Keratinocyte (primary cell): ENCODE data around the gene VPS13C. TPM values are rescaled to one million over a fixed set of nuclear protein-coding genes. Genes with fewer than 3 reads are reported as not detected.

Experiments used
- DNase-seq: peaks from one replicate; pipeline ENCODE4 v3.0.0-alpha.2; 2011; ENCODE audit warnings: low read depth, missing footprints, low spot score
- FAIRE-seq: peaks from 2 replicates; lab custom pipeline; 2011; peaks lifted over from hg19 to GRCh38; lab: Jason Lieb, UNC
- H2AFZ ChIP-seq: 2 replicates; pipeline ENCODE4 v1.6.0; 2012; ENCODE audit warnings: low read length, control low read depth, inconsistent platforms; ENCODE audit not compliant: control insufficient read depth
- H3K27ac ChIP-seq: 2 replicates; pipeline ENCODE4 v1.5.1; 2011; ENCODE audit warnings: low read length; ENCODE audit not compliant: control insufficient read depth, insufficient read depth
- H3K27me3 ChIP-seq: 3 replicates; pipeline ENCODE4 v1.6.0; 2011; ENCODE audit warnings: low read length; ENCODE audit not compliant: control insufficient read depth, insufficient read depth; ENCODE audit errors: extremely low read depth
- H3K36me3 ChIP-seq, 2 experiments: 2 replicates in 1 of 2; 3 replicates in 1 of 2; pipeline ENCODE4 v1.5.1; 2011; ENCODE audit warnings: low read length in 2 of 2, mild to moderate bottlenecking in 1 of 2; ENCODE audit not compliant: control insufficient read depth in 2 of 2, insufficient read depth in 2 of 2; ENCODE audit errors: extremely low read depth in 1 of 2
- H3K4me1 ChIP-seq: 3 replicates; pipeline ENCODE4 v1.5.1; 2011; ENCODE audit warnings: low read length; ENCODE audit not compliant: control insufficient read depth, insufficient read depth; ENCODE audit errors: extremely low read depth
- H3K4me2 ChIP-seq: 3 replicates; pipeline ENCODE4 v1.6.0; 2011; ENCODE audit warnings: low read depth, low read length; ENCODE audit not compliant: control insufficient read depth, insufficient read depth; ENCODE audit errors: extremely low read depth
- H3K4me3 ChIP-seq, 3 experiments: fragments of 200-600 bp in 1 of 3; sonication (generic) in 1 of 3; 2 replicates in 2 of 3; 3 replicates in 1 of 3; pipeline ENCODE4 v1.5.1; 2011 to 2016; ENCODE audit warnings: low read length in 3 of 3, mild to moderate bottlenecking in 3 of 3, control low read depth in 2 of 3, inconsistent platforms in 1 of 3, low read depth in 1 of 3, mixed read lengths in 1 of 3, mixed run types in 1 of 3, moderate library complexity in 1 of 3; ENCODE audit not compliant: control insufficient read depth in 2 of 3, insufficient read depth in 2 of 3; ENCODE audit errors: extremely low read depth in 1 of 3
- H3K79me2 ChIP-seq: 2 replicates; pipeline ENCODE4 v1.6.0; 2012; ENCODE audit warnings: low read length; ENCODE audit not compliant: control insufficient read depth, insufficient read depth
- H3K9ac ChIP-seq: 3 replicates; pipeline ENCODE4 v1.6.0; 2011; ENCODE audit warnings: low read length; ENCODE audit not compliant: control insufficient read depth, insufficient read depth; ENCODE audit errors: extremely low read depth
- H3K9me1 ChIP-seq: 3 replicates; pipeline ENCODE4 v1.6.0; 2011; ENCODE audit warnings: low read length; ENCODE audit not compliant: control insufficient read depth, insufficient read depth; ENCODE audit errors: extremely low read depth
- H3K9me3 ChIP-seq: 2 replicates; pipeline ENCODE4 v1.5.1; 2012; ENCODE audit warnings: low read depth, low read length; ENCODE audit not compliant: control insufficient read depth
- H4K20me1 ChIP-seq: 3 replicates; pipeline ENCODE4 v1.6.0; 2011; ENCODE audit warnings: low read length; ENCODE audit not compliant: control insufficient read depth, insufficient read depth; ENCODE audit errors: extremely low read depth
- CTCF ChIP-seq, 3 experiments: IDR thresholded peaks in 1 of 3; conservative IDR thresholded peaks in 1 of 3; optimal IDR thresholded peaks in 1 of 3; 2 replicates in 2 of 3; 3 replicates in 1 of 3; pipeline versions ENCODE3 to v1.5.1; 2011; ENCODE audit warnings: low read length in 3 of 3, mild to moderate bottlenecking in 3 of 3, moderate library complexity in 2 of 3, control low read depth in 1 of 3, inconsistent platforms in 1 of 3; ENCODE audit not compliant: insufficient read depth in 2 of 3; ENCODE audit errors: extremely low read depth in 1 of 3
- EZH2 ChIP-seq: IDR thresholded peaks from one replicate; pipeline ENCODE4 v1.6.1; 2012; ENCODE audit warnings: inconsistent platforms, mild to moderate bottlenecking, low read length, moderate library complexity
- dilution Hi-C: fragments of 300-500 bp; cut with MboI; formaldehyde crosslinking; loops from one replicate; pipeline ENCODE4 v1.7.0; 2020; ENCODE audit warnings: low sequenced_read_pairs; ENCODE audit not compliant: extremely low pct_ligation_motif_present
- polyA plus RNA-seq, 5 experiments: library from polyadenylated mRNA; depleted of rRNA in 3 of 5; stranded (reverse) in 3 of 5; stranded (forward) in 1 of 5; unstranded in 1 of 5; fragments of >200 nt; gene quantifications; 1 replicate in 1 of 5; 2 replicates in 3 of 5; 3 replicates in 1 of 5; pipeline versions ENCODE4 v1.2.1 to v1.2.3, GENCODE V29; 2011 to 2012; ENCODE audit warnings: missing spikeins in 2 of 5, low read depth in 1 of 5, low replicate concordance in 1 of 5

VPS13C gene
- polyA plus RNA-seq, 1 donor (not counting 4 experiments of a cell fraction or from before 2014, with no cell fraction given): 13.5 TPM

- H3K79me2 ChIP-seq: no peaks in the 10 kb centered on the region
- no peaks in the 10 kb centered on the region for H4K20me1 ChIP-seq
- no peaks in the 10 kb centered on the region for H3K36me3 ChIP-seq
- H3K9me1 ChIP-seq: peaks cover 3% of the 10 kb centered on the region
- dilution Hi-C loops: no loop called here
- H3K4me1 ChIP-seq: peaks cover 43% of the 10 kb centered on the region
- DNase-seq (no peak), FAIRE-seq (no peak)
- no peak overlapping the region for H3K4me2 ChIP-seq
- no peak overlapping the region for H3K27ac ChIP-seq
- TF ChIP-seq CTCF (optimal IDR thresholded peaks at IDR 0.05 in 1 of 3, IDR thresholded peaks at IDR 0.05 in 1 of 3, conservative IDR thresholded peaks at IDR 0.05 in 1 of 3; ENCODE audit: extremely low read depth in 1 of 3, insufficient read depth in 2 of 3, low read length in 3 of 3) (no peak), EZH2 (no peak)
- H3K27me3 ChIP-seq: no peaks in the 10 kb centered on the region
- no peak overlapping the region for H2AFZ ChIP-seq
- no peaks in the 10 kb centered on the region for H3K9me3 ChIP-seq
- H3K4me3 ChIP-seq: no peak overlapping the region
- H3K9ac ChIP-seq: no peak overlapping the region
Observed at GRCh38 chr15:62108411-62108810, 48.2 kb upstream of the VPS13C start.

GRCh38 chr15:62107571-62108121, 47.4 kb upstream of the VPS13C start:
- Histone ChIP-seq H2AFZ (no peak overlapping the region), H3K4me2 (no peak overlapping the region), H3K27ac (no peak overlapping the region), H4K20me1 (no peaks in the 10 kb centered on the region), H3K4me1 (peaks cover 36% of the 10 kb centered on the region), H3K27me3 (no peaks in the 10 kb centered on the region), H3K4me3 (no peak overlapping the region), H3K9me3 (no peaks in the 10 kb centered on the region), H3K79me2 (no peaks in the 10 kb centered on the region), H3K9me1 (peaks cover 3% of the 10 kb centered on the region), H3K9ac (no peak overlapping the region), H3K36me3 (no peaks in the 10 kb centered on the region)
- peak; percentile 66 for FAIRE-seq
- DNase-seq: no peak
- dilution Hi-C loops: no loop called here
- TF ChIP-seq EZH2 (no peak), CTCF (optimal IDR thresholded peaks at IDR 0.05 in 1 of 3, IDR thresholded peaks at IDR 0.05 in 1 of 3, conservative IDR thresholded peaks at IDR 0.05 in 1 of 3; ENCODE audit: extremely low read depth in 1 of 3, insufficient read depth in 2 of 3, low read length in 3 of 3) (no peak)
